WTC11 (cell line): ENCODE data around the gene CD96. TPM values are rescaled to one million over a fixed set of nuclear protein-coding genes. Genes with fewer than 3 reads are reported as not detected.

Experiments used
- ATAC-seq: fragments of 200-7000 bp; cut with Tn5 transposase; 2 replicates; pipeline ENCODE4 v1.10.0; 2021; ENCODE audit warnings: mild to moderate bottlenecking, moderate library complexity
- CTCF ChIA-PET: fragments of 300-600 bp; sonication (Branson Sonifier 250); formaldehyde crosslinking; loops from one replicate; lab custom pipeline; 2021; ENCODE audit warnings: antibody characterized with exemption; lab: Charles Lee
- POLR2A ChIA-PET: fragments of 350-600 bp; sonication (Branson Sonifier 250); formaldehyde crosslinking; loops from one replicate; lab custom pipeline; 2021; ENCODE audit warnings: antibody characterized with exemption; lab: Charles Lee
- DNase-seq: peaks from one replicate; pipeline ENCODE4 v3.0.0; 2021; ENCODE audit warnings: low spot score
- H3K27ac Mint-ChIP-seq: 2 replicates; pipeline ENCODE4 v1.8.0; 2021; ENCODE audit warnings: mixed read lengths
- H3K27me3 Mint-ChIP-seq: 2 replicates; pipeline ENCODE4 v1.8.0; 2021; ENCODE audit warnings: low read depth, mild to moderate bottlenecking, moderate library complexity, mixed read lengths
- H3K36me3 Mint-ChIP-seq: 2 replicates; pipeline ENCODE4 v1.8.0; 2021; ENCODE audit warnings: mixed read lengths
- H3K4me1 Mint-ChIP-seq: 2 replicates; pipeline ENCODE4 v1.8.0; 2022; ENCODE audit warnings: mixed read lengths
- H3K4me3 Mint-ChIP-seq: 2 replicates; pipeline ENCODE4 v1.8.0; 2021; ENCODE audit warnings: mild to moderate bottlenecking, moderate library complexity, mixed read lengths
- H3K9me3 Mint-ChIP-seq: 2 replicates; pipeline ENCODE4 v1.8.0; 2021; ENCODE audit warnings: mixed read lengths
- CBFB ChIP-seq: sonication (generic); formaldehyde crosslinking; IDR thresholded peaks from 2 replicates; pipeline ENCODE4 v1.8.1; 2022; ENCODE audit warnings: mild to moderate bottlenecking, low read depth, missing genetic modification reagents
- CDX4 ChIP-seq: fragments of 250-450 bp; sonication (Bioruptor Pico); IDR thresholded peaks from 2 replicates; pipeline ENCODE4 v1.9.0; 2021; ENCODE audit warnings: moderate library complexity, mild to moderate bottlenecking, inconsistent platforms, borderline replicate concordance
- CREM ChIP-seq: sonication (generic); formaldehyde crosslinking; IDR thresholded peaks from 2 replicates; pipeline ENCODE4 v1.8.1; 2022; ENCODE audit warnings: mild to moderate bottlenecking, missing genetic modification reagents, moderate library complexity
- E2F5 ChIP-seq: sonication (generic); formaldehyde crosslinking; IDR thresholded peaks from 2 replicates; pipeline ENCODE4 v1.8.1; 2022; ENCODE audit warnings: mild to moderate bottlenecking, moderate library complexity, missing genetic modification reagents
- ELF4 ChIP-seq: sonication (generic); formaldehyde crosslinking; IDR thresholded peaks from 2 replicates; pipeline ENCODE4 v1.8.1; 2022; ENCODE audit warnings: low read depth, mild to moderate bottlenecking, moderate library complexity, missing genetic modification reagents
- EMX1 ChIP-seq: fragments of 250-450 bp; sonication (Bioruptor Pico); IDR thresholded peaks from 2 replicates; pipeline ENCODE4 v1.8.0; 2021; ENCODE audit warnings: mild to moderate bottlenecking
- ERG ChIP-seq: fragments of 250-450 bp; sonication (Bioruptor Pico); IDR thresholded peaks from 2 replicates; pipeline ENCODE4 v1.8.0; 2021; ENCODE audit warnings: mild to moderate bottlenecking
- GABPB1 ChIP-seq: sonication (generic); formaldehyde crosslinking; IDR thresholded peaks from 2 replicates; pipeline ENCODE4 v1.8.1; 2023; ENCODE audit warnings: mild to moderate bottlenecking, missing genetic modification reagents
- IRF2 ChIP-seq: sonication (generic); formaldehyde crosslinking; IDR thresholded peaks from 2 replicates; pipeline ENCODE4 v1.8.0; 2022; ENCODE audit warnings: low read depth, missing genetic modification reagents, borderline replicate concordance
- MLX ChIP-seq: sonication (generic); formaldehyde crosslinking; IDR thresholded peaks from 2 replicates; pipeline ENCODE4 v1.8.1; 2023; ENCODE audit warnings: mild to moderate bottlenecking, missing genetic modification reagents, moderate library complexity
- MYBL2 ChIP-seq: sonication (generic); formaldehyde crosslinking; IDR thresholded peaks from 2 replicates; pipeline ENCODE4 v1.8.1; 2023; ENCODE audit warnings: mild to moderate bottlenecking, moderate library complexity, missing genetic modification reagents
- NFATC4 ChIP-seq: fragments of 250-450 bp; sonication (Bioruptor Pico); IDR thresholded peaks from 2 replicates; pipeline ENCODE4 v1.9.0; 2021; ENCODE audit warnings: mild to moderate bottlenecking
- SOX15 ChIP-seq: fragments of 250-450 bp; sonication (Bioruptor Pico); IDR thresholded peaks from 2 replicates; pipeline ENCODE4 v1.9.0; 2021; ENCODE audit warnings: mild to moderate bottlenecking
- SP1 ChIP-seq: sonication (generic); formaldehyde crosslinking; conservative IDR thresholded peaks from 2 replicates; pipeline ENCODE4 v1.8.1; 2022; ENCODE audit warnings: missing genetic modification reagents
- TEAD4 ChIP-seq: sonication (generic); formaldehyde crosslinking; IDR thresholded peaks from 2 replicates; pipeline ENCODE4 v1.8.0; 2022; ENCODE audit warnings: mild to moderate bottlenecking, missing genetic modification reagents
- ZBTB43 ChIP-seq: sonication (generic); formaldehyde crosslinking; IDR thresholded peaks from 2 replicates; pipeline ENCODE4 v1.8.1; 2023; ENCODE audit warnings: mild to moderate bottlenecking, missing genetic modification reagents
- ZMAT4 ChIP-seq: fragments of 250-450 bp; sonication (Bioruptor Pico); IDR thresholded peaks from 2 replicates; pipeline ENCODE4 v1.9.0; 2021; ENCODE audit warnings: mild to moderate bottlenecking
- ZNF425 ChIP-seq: fragments of 250-450 bp; sonication (Bioruptor Pico); conservative IDR thresholded peaks from 2 replicates; pipeline ENCODE4 v1.9.0; 2021; ENCODE audit warnings: mild to moderate bottlenecking
- ZNF671 ChIP-seq: fragments of 250-450 bp; sonication (Bioruptor Pico); IDR thresholded peaks from 2 replicates; pipeline ENCODE4 v1.8.0; 2021; ENCODE audit warnings: mild to moderate bottlenecking
- ZSCAN18 ChIP-seq: fragments of 250-450 bp; sonication (Bioruptor Pico); IDR thresholded peaks from 2 replicates; pipeline ENCODE4 v2.1.2; 2022; ENCODE audit warnings: mild to moderate bottlenecking, moderate library complexity
- total RNA-seq: library from RNA; stranded (reverse); gene quantifications from 3 replicates; pipeline ENCODE4 v1.2.3, GENCODE V29; 2021

CD96 gene
- total RNA-seq, 1 experiment from 2014 or later = 0.33 TPM

- ATAC-seq = no peak
- no peaks in the 10 kb centered on the region for H3K9me3 Mint-ChIP-seq
- TF ChIP-seq GABPB1 (CRISPR knock-in tag) (no peak), CDX4 (CRISPR knock-in tag) (no peak), ZBTB43 (CRISPR knock-in tag) (no peak), ZSCAN18 (CRISPR knock-in tag) (no peak), TEAD4 (CRISPR knock-in tag) (no peak), MYBL2 (CRISPR knock-in tag) (no peak), EMX1 (CRISPR knock-in tag) (no peak), CBFB (CRISPR knock-in tag) (no peak), ZMAT4 (CRISPR knock-in tag) (no peak), CREM (CRISPR knock-in tag) (no peak), SOX15 (no peak), SP1 (CRISPR knock-in tag) (no peak), ZNF671 (CRISPR knock-in tag) (no peak), IRF2 (CRISPR knock-in tag) (no peak), MLX (CRISPR knock-in tag) (no peak), ERG (CRISPR knock-in tag) (no peak)
- TF ChIP-seq, all 79 proteins: peak for 0
- DNase-seq = no peak
- Mint-ChIP-seq H3K27ac (no peak overlapping the region), H3K27me3 (no peaks in the 10 kb centered on the region), H3K4me3 (no peak overlapping the region), H3K4me1 (peaks cover 10% of the 10 kb centered on the region; the same call in 1 of the 2 replicates), H3K36me3 (no peaks in the 10 kb centered on the region)
- POLR2A ChIA-PET = no interaction called here
- CTCF ChIA-PET = interaction anchor here (1.5 to 3.2 kb wide), 3 partner anchors 21 to 289 kb away, joined by 5 to 41 read pairs (median 19); partner anchors contain the start of gene ABHD10
Measured at GRCh38 chr3:111690242-111690641, 148.2 kb downstream of the CD96 start.

GRCh38 chr3:111691293-111691909 is 149.4 kb downstream of the CD96 start:
- TF ChIP-seq NFATC4 (CRISPR knock-in tag) (no peak), TEAD4 (CRISPR knock-in tag) (no peak), E2F5 (CRISPR knock-in tag) (no peak), ELF4 (CRISPR knock-in tag) (no peak), ZNF425 (CRISPR knock-in tag) (no peak)
- Mint-ChIP-seq H3K4me1 (peaks cover 10% of the 10 kb centered on the region; the same call in 1 of the 2 replicates), H3K27ac (no peak overlapping the region), H3K9me3 (no peaks in the 10 kb centered on the region), H3K36me3 (no peaks in the 10 kb centered on the region), H3K4me3 (no peak overlapping the region), H3K27me3 (no peaks in the 10 kb centered on the region)
- ChIA-PET CTCF (interaction anchor here (0.6 to 3.2 kb wide), 27 partner anchors 8 to 1888 kb away, joined by 3 to 41 read pairs (median 4); partner anchors contain the start of gene ABHD10), POLR2A (interaction anchor here (0.5 to 0.6 kb wide), 2 partner anchors 138 to 276 kb away, joined by 4 to 10 read pairs; no protein-coding TSS in a partner anchor)
- ATAC-seq (peak; percentile 82), DNase-seq (no peak)
